ENCODE data around the gene HSFX1.
A peak's percentile ranks its signal among the peaks of the same experiment; 100 is the strongest.

The HSFX1 gene

DNA sequence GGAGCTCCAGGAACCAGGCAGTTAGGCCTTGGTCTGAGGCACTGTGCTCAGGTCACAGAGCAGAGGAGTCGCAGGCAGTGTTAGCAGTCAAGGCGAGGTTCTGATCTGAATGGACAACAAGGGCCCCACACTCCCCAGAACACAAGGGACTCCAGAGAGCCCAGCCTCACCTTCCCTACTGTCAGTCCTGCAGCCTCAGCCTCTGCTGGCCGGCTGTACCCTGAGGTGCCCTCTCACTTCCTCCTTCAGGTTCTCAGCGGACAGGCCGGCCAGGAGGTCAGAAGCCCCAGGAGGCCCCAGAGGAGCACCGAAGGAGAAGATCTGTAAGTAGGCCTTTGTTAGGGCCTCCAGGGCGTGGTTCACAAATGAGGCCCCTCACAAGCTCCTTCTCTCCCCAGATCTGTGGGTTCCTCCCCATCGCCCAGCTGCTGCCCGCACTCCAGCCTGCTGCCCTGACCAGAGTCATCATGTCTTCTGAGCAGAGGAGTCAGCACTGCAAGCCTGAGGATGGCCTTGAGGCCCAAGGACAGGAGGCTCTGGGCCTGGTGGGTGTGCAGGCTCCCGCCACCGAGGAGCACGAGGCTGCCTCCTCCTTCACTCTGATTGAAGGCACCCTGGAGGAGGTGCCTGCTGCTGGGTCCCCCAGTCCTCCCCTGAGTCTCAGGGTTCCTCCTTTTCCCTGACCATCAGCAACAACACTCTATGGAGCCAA is 34.0 kb downstream of the HSFX1 start:
- DNase-seq: no peak

DNA sequence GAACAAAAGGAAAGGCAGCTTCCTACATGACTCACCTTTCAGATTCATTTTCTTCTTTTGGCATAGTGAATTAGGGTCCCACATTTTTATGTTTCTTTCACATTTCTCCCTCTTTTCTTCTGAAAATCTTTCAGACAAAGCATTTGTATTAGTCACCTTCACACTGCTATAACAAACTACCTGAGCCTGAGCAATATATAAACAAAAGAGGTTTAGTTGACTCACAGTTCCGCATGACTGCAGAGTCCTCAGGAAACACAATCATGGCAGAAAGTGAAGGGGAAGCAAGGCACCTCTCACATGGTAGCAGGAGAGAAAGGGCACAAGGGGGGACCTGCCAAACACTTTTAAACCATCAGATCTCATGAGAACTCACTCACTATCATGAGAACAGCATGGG is 44.8 kb downstream of the HSFX1 start:
- DNase-seq: no peak

- no peak for DNase-seq
Observed at GRCh38 chrX:149819371-149819770, 45.5 kb downstream of the HSFX1 start.

- peak in 1 of 2 experiments; percentile 16 for DNase-seq
Observed at GRCh38 chrX:149825424-149825823, 51.6 kb downstream of the HSFX1 start.
